ENCODE results near the gene CTU2. TPM values are rescaled to one million over a fixed set of nuclear protein-coding genes. Genes with fewer than 3 reads are reported as not detected.

CTU2 gene
- total and polyA plus RNA-seq, 2 experiments from 2014 or later = 5.9 to 19.5 TPM

GRCh38 chr16:88723911-88724310 is 17.6 kb downstream of the CTU2 start:
- Histone ChIP-seq H3K4me1 (ENCODE audit: insufficient read depth) (no peaks in the 10 kb centered on the region), H3K27ac (no peak overlapping the region), H4K20me1 (ENCODE audit: insufficient read depth, poor library complexity, severe bottlenecking) (no peaks in the 10 kb centered on the region), H3K9me2 (replicated peaks; ENCODE audit: insufficient read depth) (no peaks in the 10 kb centered on the region), H3K9me3 (ENCODE audit: low read depth) (no peaks in the 10 kb centered on the region), H3K4me3 (no peak overlapping the region), H3K79me2 (no peaks in the 10 kb centered on the region), H2AFZ (no peak overlapping the region), H3K27me3 (no peaks in the 10 kb centered on the region), H3K36me3 (replicated peaks; ENCODE audit: insufficient read depth, low read depth) (no peaks in the 10 kb centered on the region), H3K4me2 (no peak overlapping the region)
- 99% methylated on average over 17 of the region's 17 CpGs for WGBS (ENCODE audit: low lambda C conversion rate, missing lambda C conversion rate)
- no peak for DNase-seq (ENCODE audit: low spot score)
- TF ChIP-seq CTCF (IDR thresholded peaks at IDR 0.05; ENCODE audit: poor library complexity) (no peak), EZH2phosphoT487 (IDR thresholded peaks at IDR 0.05; ENCODE audit: low read depth, severe bottlenecking, unreplicated experiment) (no peak), EZH2 (IDR thresholded peaks at IDR 0.05; ENCODE audit: borderline replicate concordance) (no peak)

GRCh38 chr16:88724855-88725555 is 18.7 kb downstream of the CTU2 start:
- Histone ChIP-seq H3K27ac (no peak overlapping the region), H3K4me2 (no peak overlapping the region), H4K20me1 (ENCODE audit: insufficient read depth, poor library complexity, severe bottlenecking) (no peaks in the 10 kb centered on the region), H3K27me3 (no peaks in the 10 kb centered on the region), H3K9me3 (ENCODE audit: low read depth) (no peaks in the 10 kb centered on the region), H3K4me3 (no peak overlapping the region), H3K36me3 (replicated peaks; ENCODE audit: insufficient read depth, low read depth) (no peaks in the 10 kb centered on the region), H3K4me1 (ENCODE audit: insufficient read depth) (no peaks in the 10 kb centered on the region), H3K79me2 (no peaks in the 10 kb centered on the region), H3K9me2 (replicated peaks; ENCODE audit: insufficient read depth) (no peaks in the 10 kb centered on the region), H2AFZ (no peak overlapping the region)
- DNase-seq (ENCODE audit: low spot score) = no peak
- 91% methylated on average over 27 of the region's 31 CpGs for WGBS (ENCODE audit: low lambda C conversion rate, missing lambda C conversion rate)
- TF ChIP-seq EZH2 (IDR thresholded peaks at IDR 0.05; ENCODE audit: borderline replicate concordance) (no peak), EZH2phosphoT487 (IDR thresholded peaks at IDR 0.05; ENCODE audit: low read depth, severe bottlenecking, unreplicated experiment) (no peak)

DNA sequence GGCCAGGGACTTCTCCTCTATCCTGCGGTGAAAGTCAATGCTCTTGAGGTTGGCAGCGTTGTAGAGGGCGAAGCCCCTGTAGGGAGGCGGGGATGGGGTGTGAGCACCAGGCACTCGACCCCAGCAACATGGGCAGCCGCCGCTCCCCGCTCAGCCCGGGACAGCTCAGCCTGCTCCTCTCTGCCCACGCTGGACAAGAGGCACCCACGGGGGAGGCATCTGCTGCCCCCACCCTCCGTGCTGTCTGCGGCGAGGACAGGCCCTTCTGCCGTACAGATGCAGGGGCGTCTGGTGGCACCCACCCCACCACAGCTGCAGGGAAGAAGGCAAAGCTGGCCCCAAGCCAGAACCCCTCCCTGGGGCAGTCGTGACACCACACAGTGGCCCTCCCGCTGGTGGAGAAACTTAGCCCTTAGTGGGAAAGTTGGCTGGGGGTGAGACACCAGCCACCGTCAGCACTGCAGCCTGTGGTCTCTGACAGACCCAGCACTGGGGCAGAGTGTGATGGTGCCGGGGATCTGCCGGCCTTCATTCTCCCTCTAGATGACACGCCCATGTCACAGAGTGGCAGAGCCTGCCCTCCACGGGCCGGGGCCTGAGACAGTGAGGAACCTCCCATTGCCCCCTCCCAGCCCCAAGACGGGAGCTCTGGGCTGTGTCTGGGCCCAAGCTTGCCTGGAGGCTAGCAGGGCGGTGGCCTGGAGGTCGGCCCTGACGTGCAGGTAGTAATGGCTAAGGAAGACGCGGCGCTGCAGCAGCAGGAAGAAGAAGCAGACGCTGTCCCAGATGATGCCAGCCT is 19.5 kb downstream of the CTU2 start:
- Histone ChIP-seq H3K36me3 (replicated peaks; ENCODE audit: insufficient read depth, low read depth) (no peaks in the 10 kb centered on the region), H3K27ac (no peak overlapping the region), H3K9me2 (replicated peaks; ENCODE audit: insufficient read depth) (no peaks in the 10 kb centered on the region), H3K79me2 (no peaks in the 10 kb centered on the region), H3K4me2 (no peak overlapping the region), H3K27me3 (no peaks in the 10 kb centered on the region), H2AFZ (no peak overlapping the region), H3K4me3 (no peak overlapping the region), H3K4me1 (ENCODE audit: insufficient read depth) (no peaks in the 10 kb centered on the region), H3K9me3 (ENCODE audit: low read depth) (no peaks in the 10 kb centered on the region), H4K20me1 (ENCODE audit: insufficient read depth, poor library complexity, severe bottlenecking) (no peaks in the 10 kb centered on the region)
- TF ChIP-seq EZH2phosphoT487 (IDR thresholded peaks at IDR 0.05; ENCODE audit: low read depth, severe bottlenecking, unreplicated experiment) = no peak
- no peak for TF ChIP-seq CTCF (IDR thresholded peaks at IDR 0.05; ENCODE audit: poor library complexity)
- TF ChIP-seq EZH2 (IDR thresholded peaks at IDR 0.05; ENCODE audit: borderline replicate concordance) = no peak
- DNase-seq (ENCODE audit: low spot score) = no peak
- WGBS (ENCODE audit: low lambda C conversion rate, missing lambda C conversion rate) = 89% methylated on average over 32 of the region's 32 CpGs

DNA sequence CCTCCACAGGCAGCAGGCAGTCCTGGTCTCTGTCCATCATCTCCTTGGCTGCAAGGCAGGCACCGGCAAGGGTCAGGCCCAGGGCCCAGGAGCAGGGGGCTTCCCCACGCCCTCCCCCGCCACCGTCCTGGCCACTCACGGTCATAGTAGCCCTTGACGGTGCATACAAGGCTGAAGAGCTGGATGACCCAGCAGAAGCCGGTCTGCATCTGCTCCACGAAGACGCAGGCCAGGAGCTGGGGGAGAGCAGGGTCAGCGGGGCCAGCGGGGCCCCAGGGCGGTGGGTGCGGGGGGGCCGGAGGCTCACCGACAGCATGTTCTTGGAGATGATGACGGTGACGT is 20.1 kb downstream of the CTU2 start:
- H3K9me2 ChIP-seq (replicated peaks; ENCODE audit: insufficient read depth) = no peaks in the 10 kb centered on the region
- no peak for TF ChIP-seq EZH2phosphoT487 (IDR thresholded peaks at IDR 0.05; ENCODE audit: low read depth, severe bottlenecking, unreplicated experiment)
- no peak for TF ChIP-seq CTCF (IDR thresholded peaks at IDR 0.05; ENCODE audit: poor library complexity)
- no peak for TF ChIP-seq EZH2 (IDR thresholded peaks at IDR 0.05; ENCODE audit: borderline replicate concordance)
- H3K4me1 ChIP-seq (ENCODE audit: insufficient read depth) = no peaks in the 10 kb centered on the region
- DNase-seq (ENCODE audit: low spot score) = no peak
- H2AFZ ChIP-seq = no peak overlapping the region
- H3K9me3 ChIP-seq (ENCODE audit: low read depth) = no peaks in the 10 kb centered on the region
- H3K36me3 ChIP-seq (replicated peaks; ENCODE audit: insufficient read depth, low read depth) = no peaks in the 10 kb centered on the region
- H3K27me3 ChIP-seq = no peaks in the 10 kb centered on the region
- H3K27ac ChIP-seq = no peak overlapping the region
- H4K20me1 ChIP-seq (ENCODE audit: insufficient read depth, poor library complexity, severe bottlenecking) = no peaks in the 10 kb centered on the region
- no peak overlapping the region for H3K4me3 ChIP-seq
- no peaks in the 10 kb centered on the region for H3K79me2 ChIP-seq
- H3K4me2 ChIP-seq = no peak overlapping the region
- WGBS (ENCODE audit: low lambda C conversion rate, missing lambda C conversion rate) = 85% methylated on average over 14 of the region's 17 CpGs

All from hepatocyte (in vitro differentiated cells).